Measurements from ENCODE around the gene RET.

RET gene

DNA sequence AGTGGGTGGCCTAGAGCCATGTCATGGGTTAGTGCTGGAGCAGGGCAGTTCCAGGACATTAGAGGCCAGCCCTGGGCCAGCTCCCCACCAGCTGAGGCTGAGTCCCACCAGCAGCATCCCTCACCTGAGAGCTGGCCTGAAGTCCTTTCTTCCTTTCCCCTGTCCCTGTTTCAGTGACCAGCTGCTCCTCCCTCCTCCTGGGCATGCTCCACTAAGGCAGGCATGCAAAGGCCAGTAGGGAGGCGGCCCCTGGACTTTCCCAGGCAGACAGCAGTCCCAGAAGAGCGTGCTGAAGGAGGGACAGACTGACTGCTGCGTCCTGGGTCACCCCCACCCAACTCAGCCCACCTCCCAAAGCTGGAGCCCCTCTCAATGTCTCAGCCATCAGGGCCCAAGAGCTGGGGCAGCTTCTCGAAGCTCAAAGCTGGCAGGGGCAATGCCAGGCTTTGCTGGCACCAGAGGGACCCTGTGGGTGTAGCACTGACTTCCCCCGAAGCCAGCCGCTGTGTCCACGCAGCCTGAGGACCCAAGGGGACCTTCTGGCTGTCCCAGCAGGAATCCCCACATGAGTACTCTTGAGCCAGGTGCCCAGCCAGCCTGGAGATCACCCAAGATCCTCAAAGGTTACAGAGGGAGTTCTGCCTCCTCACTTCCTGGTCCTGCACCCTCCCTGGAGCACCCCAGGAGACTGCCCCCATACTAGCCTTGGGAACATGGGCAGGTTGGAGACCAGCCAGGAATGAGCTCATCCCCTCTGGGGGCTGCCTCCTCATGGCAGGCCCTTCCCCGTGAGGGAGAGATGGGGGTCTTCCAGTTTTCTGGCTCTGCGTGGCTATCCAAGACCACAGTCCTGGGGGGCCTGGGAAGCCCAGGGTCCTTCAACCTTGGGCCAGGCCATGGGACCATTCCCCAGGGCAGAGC is 35.2 kb upstream of the RET start:
- no peaks in the 10 kb centered on the region for H3K9me3 ChIP-seq (ENCODE audit: insufficient read depth, low read length)
- peaks cover 21% of the 10 kb centered on the region for H3K4me1 ChIP-seq (ENCODE audit: insufficient read depth, insufficient read length)
- H3K9ac ChIP-seq (ENCODE audit: insufficient read length, low read depth), result no peak overlapping the region
- no peaks in the 10 kb centered on the region for H3K27me3 ChIP-seq (ENCODE audit: insufficient read depth, insufficient read length)
- no peak for TF ChIP-seq SUZ12 (IDR thresholded peaks at IDR 0.05; ENCODE audit: extremely low read depth, insufficient read depth, insufficient read length)
- H3K4me3 ChIP-seq (ENCODE audit: insufficient read length, low read depth), result no peak overlapping the region
- H3K36me3 ChIP-seq (ENCODE audit: insufficient read depth, insufficient read length, low read length), result no peaks in the 10 kb centered on the region
- no peak for DNase-seq (ENCODE audit: low read depth, low spot score)

DNA sequence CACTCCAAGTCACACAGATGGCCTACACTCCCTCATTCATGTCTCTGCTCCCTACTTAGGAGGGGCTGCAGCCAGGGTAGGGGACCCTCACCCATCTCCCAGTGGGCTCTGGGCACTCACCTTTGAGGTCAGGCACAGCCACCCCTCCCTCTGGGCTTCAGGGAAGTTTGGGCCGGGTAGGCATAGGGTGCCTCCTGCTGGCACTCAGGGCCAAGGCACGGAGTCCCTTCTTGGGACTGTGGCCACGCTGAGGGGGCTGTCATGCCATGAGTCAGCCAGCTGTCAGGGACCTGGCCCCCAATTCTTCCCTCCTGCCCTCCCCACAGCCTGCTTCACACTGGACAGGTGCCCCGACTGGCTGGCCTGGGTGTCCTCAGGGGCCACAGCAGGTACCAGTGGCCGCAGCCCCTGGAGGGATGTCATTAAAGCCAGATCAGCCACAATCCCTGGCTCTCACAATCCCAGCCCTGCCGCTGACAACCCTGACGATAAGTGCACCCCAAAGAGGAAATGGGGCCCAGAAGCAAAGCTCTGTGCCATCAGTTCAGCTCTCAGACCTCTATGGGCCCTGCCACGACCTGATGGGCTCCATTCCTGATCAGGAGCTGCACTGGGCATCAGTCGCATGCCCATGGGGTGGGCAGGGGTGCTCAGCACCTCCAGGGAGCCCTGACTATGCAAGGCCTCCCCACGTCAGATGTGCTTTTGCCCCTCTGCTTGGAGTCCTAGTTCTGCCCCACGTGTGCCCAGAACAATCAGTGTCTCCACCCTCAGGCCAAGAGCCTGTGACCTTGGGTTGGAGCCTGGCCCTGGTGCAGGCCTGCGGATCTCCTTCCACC is 34.1 kb upstream of the RET start:
- peaks cover 24% of the 10 kb centered on the region for H3K4me1 ChIP-seq (ENCODE audit: insufficient read depth, insufficient read length)
- TF ChIP-seq YY1 (IDR thresholded peaks at IDR 0.05; ENCODE audit: insufficient read depth, insufficient read length), result no peak
- TF ChIP-seq SUZ12 (IDR thresholded peaks at IDR 0.05; ENCODE audit: extremely low read depth, insufficient read depth, insufficient read length), result no peak
- TF ChIP-seq ZNF274 (IDR thresholded peaks at IDR 0.05; ENCODE audit: low read depth, low read length), result no peak

DNA sequence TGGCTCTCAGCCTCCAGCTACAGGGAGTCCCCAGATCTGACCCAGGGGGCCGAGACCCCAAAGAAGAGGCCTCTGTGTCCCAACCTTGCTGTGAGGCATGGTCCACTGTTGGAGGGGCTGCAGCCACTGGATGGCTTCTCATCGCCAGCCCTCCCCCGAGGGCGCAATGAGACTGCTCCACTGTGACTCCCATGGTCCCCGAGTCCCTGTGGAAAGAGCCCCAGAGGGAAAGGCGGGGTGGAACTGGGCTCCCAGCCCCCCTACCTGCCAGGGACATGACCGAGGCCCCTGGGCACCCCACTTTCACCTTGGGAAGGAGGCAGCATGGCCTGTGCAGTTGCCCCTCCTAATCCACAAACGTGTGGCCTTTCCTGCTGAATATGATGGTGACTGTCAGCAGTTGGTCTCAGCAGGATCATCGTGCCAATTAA is 33.5 kb upstream of the RET start:
- no peak for DNase-seq (ENCODE audit: low read depth, low spot score)
- peaks cover 20% of the 10 kb centered on the region for H3K4me1 ChIP-seq (ENCODE audit: insufficient read depth, insufficient read length)
- H3K9ac ChIP-seq (ENCODE audit: insufficient read length, low read depth), result peak overlapping the region; percentile 10
- H3K36me3 ChIP-seq (ENCODE audit: insufficient read depth, insufficient read length, low read length), result no peaks in the 10 kb centered on the region
- no peaks in the 10 kb centered on the region for H3K27me3 ChIP-seq (ENCODE audit: insufficient read depth, insufficient read length)
- TF ChIP-seq YY1 (IDR thresholded peaks at IDR 0.05; ENCODE audit: insufficient read depth, insufficient read length), result no peak
- TF ChIP-seq ZNF274 (IDR thresholded peaks at IDR 0.05; ENCODE audit: low read depth, low read length), result no peak
- TF ChIP-seq SUZ12 (IDR thresholded peaks at IDR 0.05; ENCODE audit: extremely low read depth, insufficient read depth, insufficient read length), result no peak
- no peaks in the 10 kb centered on the region for H3K9me3 ChIP-seq (ENCODE audit: insufficient read depth, low read length)
- no peak overlapping the region for H3K4me3 ChIP-seq (ENCODE audit: insufficient read length, low read depth)

More for the DNA sequence above, 34.1 kb upstream of the RET start:
- no peaks in the 10 kb centered on the region for H3K9me3 ChIP-seq (ENCODE audit: insufficient read depth, low read length)
- H3K27me3 ChIP-seq (ENCODE audit: insufficient read depth, insufficient read length), result no peaks in the 10 kb centered on the region
- no peak overlapping the region for H3K4me3 ChIP-seq (ENCODE audit: insufficient read length, low read depth)
- DNase-seq (ENCODE audit: low read depth, low spot score), result no peak
- no peak overlapping the region for H3K9ac ChIP-seq (ENCODE audit: insufficient read length, low read depth)
- no peaks in the 10 kb centered on the region for H3K36me3 ChIP-seq (ENCODE audit: insufficient read depth, insufficient read length, low read length)

DNA sequence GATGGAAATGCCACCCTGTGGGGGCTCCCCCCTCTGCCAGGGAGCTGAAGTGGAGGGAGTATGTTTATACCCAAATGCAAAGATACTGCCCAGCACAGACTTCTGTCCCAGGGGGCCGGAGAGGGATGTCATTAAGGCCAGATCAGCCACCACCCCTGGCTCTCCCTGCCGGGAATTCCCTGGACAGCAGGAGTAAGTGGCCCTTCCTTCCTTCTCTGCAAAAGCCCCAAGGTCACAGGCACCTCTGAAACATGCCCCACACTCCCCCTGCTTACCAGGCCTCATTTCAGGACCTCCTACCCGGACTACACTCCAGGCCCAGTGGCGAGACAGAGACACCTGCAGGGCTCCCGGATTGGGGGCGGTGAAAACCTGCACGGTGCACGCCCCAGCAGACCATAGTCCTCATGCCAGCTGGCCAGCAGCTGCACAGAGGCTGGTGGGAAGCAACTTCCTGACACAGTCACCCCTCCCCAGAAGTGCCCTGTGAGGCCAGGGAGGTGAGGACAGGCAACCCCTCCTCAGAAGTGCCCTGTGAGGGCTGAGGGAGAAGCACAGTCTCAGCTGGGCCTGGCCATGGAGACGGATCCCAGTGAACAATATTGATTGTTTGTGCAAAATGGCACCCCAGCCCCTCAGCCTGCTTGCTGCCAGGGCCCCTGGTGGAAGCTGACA is 33.0 kb upstream of the RET start:
- no peak for TF ChIP-seq SUZ12 (IDR thresholded peaks at IDR 0.05; ENCODE audit: extremely low read depth, insufficient read depth, insufficient read length)
- TF ChIP-seq ZNF274 (IDR thresholded peaks at IDR 0.05; ENCODE audit: low read depth, low read length), result no peak
- TF ChIP-seq YY1 (IDR thresholded peaks at IDR 0.05; ENCODE audit: insufficient read depth, insufficient read length), result no peak
- Histone ChIP-seq H3K4me1 (ENCODE audit: insufficient read depth, insufficient read length) (peaks cover 23% of the 10 kb centered on the region), H3K9ac (ENCODE audit: insufficient read length, low read depth) (peak overlapping the region; percentile 45), H3K27me3 (ENCODE audit: insufficient read depth, insufficient read length) (no peaks in the 10 kb centered on the region), H3K9me3 (ENCODE audit: insufficient read depth, low read length) (no peaks in the 10 kb centered on the region), H3K4me3 (ENCODE audit: insufficient read length, low read depth) (no peak overlapping the region), H3K36me3 (ENCODE audit: insufficient read depth, insufficient read length, low read length) (no peaks in the 10 kb centered on the region)
- no peak for DNase-seq (ENCODE audit: low read depth, low spot score)

DNA sequence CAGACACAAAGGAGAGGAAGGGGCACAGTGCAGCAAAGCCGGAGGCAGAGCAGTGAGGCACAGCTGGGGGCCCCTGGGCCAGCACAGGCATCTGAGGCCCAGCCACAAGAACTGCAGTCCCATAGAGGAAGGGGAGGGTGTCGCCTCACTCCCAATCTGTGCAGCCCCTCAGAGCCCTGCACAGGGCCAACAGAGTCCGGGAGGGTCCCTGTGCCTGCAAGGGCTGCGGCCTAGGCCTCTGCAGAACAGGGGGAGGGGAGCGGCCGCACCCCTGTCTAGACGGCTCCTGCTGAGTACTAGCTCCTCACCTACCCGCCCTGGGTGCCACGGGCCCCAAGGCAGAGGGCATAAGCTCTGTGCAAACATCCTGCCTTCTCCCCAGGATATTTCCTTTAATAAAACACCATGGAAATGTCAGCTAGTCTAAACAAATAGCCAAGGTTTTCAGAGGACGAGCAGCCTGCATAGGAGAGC is 32.4 kb upstream of the RET start:
- TF ChIP-seq YY1 (IDR thresholded peaks at IDR 0.05; ENCODE audit: insufficient read depth, insufficient read length) (no peak), ZNF274 (IDR thresholded peaks at IDR 0.05; ENCODE audit: low read depth, low read length) (no peak), SUZ12 (IDR thresholded peaks at IDR 0.05; ENCODE audit: extremely low read depth, insufficient read depth, insufficient read length) (no peak)
- no peak overlapping the region for H3K4me3 ChIP-seq (ENCODE audit: insufficient read length, low read depth)
- DNase-seq (ENCODE audit: low read depth, low spot score), result no peak

DNA sequence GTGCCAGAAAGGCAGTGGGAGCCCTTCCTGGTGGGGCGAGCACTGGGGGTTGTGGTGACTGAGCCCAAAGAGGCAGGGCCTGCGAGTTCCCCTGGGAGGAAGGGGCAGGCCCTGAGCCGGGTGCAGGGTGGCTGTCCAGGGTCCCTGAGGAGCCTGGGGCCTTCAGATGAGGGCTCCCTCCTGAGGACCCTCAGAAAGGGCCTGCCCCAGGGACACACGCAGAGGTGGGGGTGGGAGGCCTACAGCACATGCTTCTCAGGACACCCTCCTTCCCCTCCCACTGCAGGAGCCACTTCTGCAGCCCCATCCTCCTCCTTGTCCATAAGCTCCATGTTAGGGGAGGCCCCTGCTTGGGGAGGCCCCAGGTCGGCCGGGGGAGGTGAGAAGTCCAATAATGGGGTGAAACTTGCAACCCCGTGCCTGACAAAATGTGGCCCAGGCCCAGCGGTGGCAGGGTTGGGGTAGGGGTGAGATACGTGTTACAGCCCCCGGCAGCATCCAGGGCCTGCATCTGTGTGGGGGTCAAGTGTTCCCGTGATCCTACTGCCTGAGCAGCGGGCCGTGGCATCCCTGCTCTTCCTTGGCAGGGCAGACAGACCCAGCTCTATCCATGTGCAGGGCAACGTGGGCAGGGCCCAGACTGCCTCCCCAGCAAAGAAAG is 31.8 kb upstream of the RET start:
- no peak overlapping the region for H3K9ac ChIP-seq (ENCODE audit: insufficient read length, low read depth)
- no peaks in the 10 kb centered on the region for H3K27me3 ChIP-seq (ENCODE audit: insufficient read depth, insufficient read length)
- no peak overlapping the region for H3K4me3 ChIP-seq (ENCODE audit: insufficient read length, low read depth)
- TF ChIP-seq ZNF274 (IDR thresholded peaks at IDR 0.05; ENCODE audit: low read depth, low read length) (no peak), YY1 (IDR thresholded peaks at IDR 0.05; ENCODE audit: insufficient read depth, insufficient read length) (no peak), SUZ12 (IDR thresholded peaks at IDR 0.05; ENCODE audit: extremely low read depth, insufficient read depth, insufficient read length) (no peak)
- no peaks in the 10 kb centered on the region for H3K36me3 ChIP-seq (ENCODE audit: insufficient read depth, insufficient read length, low read length)
- no peak for DNase-seq (ENCODE audit: low read depth, low spot score)
- no peaks in the 10 kb centered on the region for H3K9me3 ChIP-seq (ENCODE audit: insufficient read depth, low read length)
- H3K4me1 ChIP-seq (ENCODE audit: insufficient read depth, insufficient read length), result peaks cover 23% of the 10 kb centered on the region

More for the DNA sequence above, 32.4 kb upstream of the RET start:
- Histone ChIP-seq H3K9me3 (ENCODE audit: insufficient read depth, low read length) (no peaks in the 10 kb centered on the region), H3K36me3 (ENCODE audit: insufficient read depth, insufficient read length, low read length) (no peaks in the 10 kb centered on the region), H3K9ac (ENCODE audit: insufficient read length, low read depth) (peak overlapping the region; percentile 45), H3K4me1 (ENCODE audit: insufficient read depth, insufficient read length) (peaks cover 23% of the 10 kb centered on the region), H3K27me3 (ENCODE audit: insufficient read depth, insufficient read length) (no peaks in the 10 kb centered on the region)
